Medulla oblongata (tissue), 1 donor: ENCODE data around the gene ZMYND10.

Source experiments
- DNase-seq: peaks from one replicate; pipeline ENCODE4 v3.0.0-alpha.2; 2015; ENCODE audit errors: extremely low spot score

Gene ZMYND10

DNA sequence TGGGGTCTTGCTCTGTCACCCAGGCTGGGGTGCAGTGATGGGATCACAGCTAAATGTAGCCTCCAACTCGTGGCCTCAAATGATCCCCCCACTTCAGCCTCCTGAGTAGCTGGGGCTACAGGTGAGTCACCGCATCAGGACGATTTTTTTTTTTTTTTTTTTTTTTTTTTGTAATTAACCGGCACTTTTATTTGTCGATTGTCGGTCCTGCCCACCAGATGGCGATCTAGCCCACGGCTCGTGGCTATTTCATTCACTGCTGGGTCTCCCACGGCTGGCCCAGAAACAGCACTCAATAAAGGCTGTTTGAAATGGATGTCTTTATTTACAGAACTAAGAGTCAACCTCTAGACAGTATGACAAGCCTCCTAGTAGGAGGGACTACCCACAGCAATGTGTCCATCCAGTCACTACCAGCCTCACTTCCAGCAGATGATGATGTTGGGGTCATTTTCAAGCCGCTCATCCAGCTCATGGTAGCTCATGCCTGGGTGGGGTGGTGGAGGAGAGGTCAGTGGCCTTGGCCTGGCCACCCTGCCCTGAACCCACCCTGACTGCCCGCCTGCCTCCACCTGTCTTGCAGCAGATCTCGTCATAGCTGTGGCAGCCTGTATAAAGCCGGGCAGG lies 1.8 kb upstream of the ZMYND10 start:
- DNase-seq, result peak; percentile 79

DNA sequence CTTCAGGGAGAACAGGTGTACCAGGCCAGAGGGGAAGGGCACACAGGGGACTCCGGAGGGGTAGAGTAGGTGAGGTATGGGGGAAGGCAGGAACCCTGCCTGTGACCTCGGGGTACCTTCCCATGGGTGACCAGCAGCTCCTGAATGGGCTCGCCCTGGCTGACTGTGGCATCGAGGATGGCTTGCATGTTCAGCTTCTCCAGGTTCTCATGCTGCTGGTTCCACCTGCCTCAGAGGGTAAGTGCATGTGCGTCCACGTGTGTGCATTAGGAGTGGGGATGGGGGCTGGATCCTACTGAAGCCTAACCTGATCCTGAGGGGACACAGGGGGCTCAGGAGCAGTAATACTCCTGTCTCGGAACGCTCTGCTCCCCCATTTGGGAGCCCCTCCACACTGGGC lies 524 bp downstream of the ZMYND10 start:
- DNase-seq, result no peak

GRCh38 chr3:50342813-50343633 lies 2.5 kb downstream of the ZMYND10 start:
- DNase-seq, result no peak

- no peak for DNase-seq
These were observed 3.4 kb downstream of the ZMYND10 start for GRCh38 chr3:50341996-50342650.

GRCh38 chr3:50341537-50341936 lies 4.0 kb downstream of the ZMYND10 start:
- no peak for DNase-seq

DNA sequence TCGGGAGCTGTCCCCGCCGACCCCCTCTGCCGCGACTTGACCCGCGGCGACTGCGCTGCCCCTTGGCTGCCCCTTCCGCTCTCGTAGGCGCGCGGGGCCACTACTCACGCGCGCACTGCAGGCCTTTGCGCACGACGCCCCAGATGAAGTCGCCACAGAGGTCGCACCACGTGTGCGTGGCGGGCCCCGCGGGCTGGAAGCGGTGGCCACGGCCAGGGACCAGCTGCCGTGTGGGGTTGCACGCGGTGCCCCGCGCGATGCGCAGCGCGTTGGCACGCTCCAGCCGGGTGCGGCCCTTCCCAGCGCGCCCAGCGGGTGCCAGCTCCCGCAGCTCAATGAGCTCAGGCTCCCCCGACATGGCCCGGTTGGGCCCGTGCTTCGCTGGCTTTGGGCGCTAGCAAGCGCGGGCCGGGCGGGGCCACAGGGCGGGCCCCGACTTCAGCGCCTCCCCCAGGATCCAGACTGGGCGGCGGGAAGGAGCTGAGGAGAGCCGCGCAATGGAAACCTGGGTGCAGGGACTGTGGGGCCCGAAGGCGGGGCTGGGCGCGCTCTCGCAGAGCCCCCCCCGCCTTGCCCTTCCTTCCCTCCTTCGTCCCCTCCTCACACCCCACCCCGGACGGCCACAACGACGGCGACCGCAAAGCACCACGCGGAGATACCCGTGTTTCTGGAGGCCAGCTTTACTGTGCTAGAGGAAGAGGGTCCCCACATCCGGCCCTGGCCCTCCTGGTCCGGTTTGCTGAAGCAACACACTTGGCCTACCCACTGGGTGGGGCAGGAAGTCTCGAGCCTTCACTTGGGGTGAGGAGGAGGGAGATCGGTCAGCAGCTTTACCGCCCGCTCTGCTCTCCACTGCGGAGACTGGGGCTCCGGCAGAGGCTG lies 4.8 kb downstream of the ZMYND10 start, which contains the start of gene RASSF1:
RASSF1 (minus strand) TSS at position 389 of the 882 bp plus-strand sequence; CDS start at position 358, 31 bp downstream.
- peak; percentile 48 for DNase-seq

GRCh38 chr3:50340147-50340447 lies 5.4 kb downstream of the ZMYND10 start:
- DNase-seq, result no peak

- DNase-seq, result no peak
These were observed 5.9 kb downstream of the ZMYND10 start for GRCh38 chr3:50339485-50340146.

DNA sequence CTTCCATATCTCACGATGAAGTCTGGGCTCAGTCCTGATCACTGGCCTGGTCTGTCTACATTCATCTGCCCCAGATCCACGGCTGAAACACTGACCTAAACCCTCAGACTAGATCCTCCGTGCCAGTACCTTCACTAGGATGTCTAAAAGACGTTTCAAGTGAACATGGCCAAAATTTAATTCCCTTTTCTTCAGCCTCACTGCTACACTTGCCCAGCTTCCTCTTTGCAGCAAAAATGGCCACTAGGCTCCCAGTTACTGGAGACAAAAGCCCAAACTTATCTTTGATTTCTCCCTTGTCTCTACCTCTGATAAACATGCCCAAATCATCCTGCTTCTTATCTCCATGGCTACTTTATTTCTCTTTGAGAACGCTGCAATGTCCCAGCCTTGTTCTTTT lies 6.6 kb downstream of the ZMYND10 start:
- DNase-seq, result no peak

- DNase-seq, result peak; percentile 98
These were observed 8.2 kb downstream of the ZMYND10 start for GRCh38 chr3:50337175-50337861.

GRCh38 chr3:50336452-50337174 lies 8.9 kb downstream of the ZMYND10 start:
- DNase-seq, result no peak

GRCh38 chr3:50334339-50335075 lies 11.0 kb downstream of the ZMYND10 start:
- DNase-seq, result no peak

DNA sequence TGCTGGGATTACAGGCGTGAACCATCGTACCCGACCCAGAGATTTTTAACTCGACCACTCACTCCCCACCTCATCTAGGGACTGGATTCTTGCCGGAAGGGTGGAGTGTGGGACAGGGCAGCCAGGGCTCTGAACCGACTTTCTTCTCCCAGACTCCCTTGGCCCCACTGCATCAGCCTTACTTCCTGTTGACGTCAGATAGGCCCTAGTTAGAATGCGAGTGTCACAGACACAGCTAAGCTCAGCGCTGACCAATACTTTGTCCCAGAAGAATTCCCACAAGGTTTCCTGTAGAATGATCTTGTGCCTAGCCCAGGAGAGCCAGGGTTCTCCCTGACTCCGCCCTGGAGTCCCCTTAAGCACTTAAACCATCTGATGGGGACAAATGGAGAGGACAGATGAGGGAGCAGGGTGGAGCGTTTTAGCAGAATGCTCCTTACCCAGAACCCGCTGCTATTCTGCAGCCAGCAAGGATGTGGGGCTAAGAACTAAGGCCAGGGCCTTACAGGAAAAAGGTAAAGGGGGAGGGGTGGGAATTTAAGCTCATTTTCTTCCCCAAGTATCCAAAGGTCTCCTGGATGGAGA lies 11.7 kb downstream of the ZMYND10 start:
- DNase-seq, result no peak

GRCh38 chr3:50331364-50331907 lies 14.1 kb downstream of the ZMYND10 start:
- DNase-seq, result no peak

GRCh38 chr3:50330330-50330729 lies 15.2 kb downstream of the ZMYND10 start:
- no peak for DNase-seq

GRCh38 chr3:50327943-50328691 lies 17.4 kb downstream of the ZMYND10 start, which contains the start of gene TUSC2:
Gene TUSC2 (minus strand): TSS chr3:50328223. CDS start chr3:50328099, 124 bp downstream.
- DNase-seq, result peak; percentile 99

DNA sequence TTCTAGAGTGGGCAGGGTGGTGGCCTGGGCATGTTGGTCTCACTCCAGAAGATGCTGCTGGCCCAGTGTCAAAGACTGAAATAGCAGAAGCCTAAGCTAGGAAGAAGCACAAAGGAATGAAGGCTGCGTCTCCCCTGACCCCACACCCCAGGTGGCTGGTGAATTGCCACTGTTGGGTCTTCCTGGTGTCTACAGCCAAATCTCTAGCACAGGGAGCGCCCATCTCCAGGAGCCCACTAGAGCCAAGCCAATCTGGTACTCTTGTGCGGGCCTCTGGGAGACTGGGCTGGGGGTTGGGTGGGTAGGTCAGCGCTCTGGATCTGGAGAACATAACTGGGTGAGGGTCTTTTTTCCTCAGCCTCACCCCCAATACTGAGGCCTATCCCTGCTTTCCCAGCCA lies 18.4 kb downstream of the ZMYND10 start:
- DNase-seq, result no peak

- no peak for DNase-seq
These were observed 19.4 kb downstream of the ZMYND10 start for GRCh38 chr3:50326182-50326541.
